Astrocyte (in vitro differentiated cells and primary cell): ENCODE data around the gene SLC9B1.

ENCODE experiments used
- EZH2 ChIP-seq: IDR thresholded peaks from 2 replicates; pipeline ENCODE4 v1.6.1; 2012; ENCODE audit warnings: mild to moderate bottlenecking, low read length, inconsistent platforms; ENCODE audit not compliant: insufficient read depth
- TF ChIP-seq, protein P1 (sequence below): IDR thresholded peaks from 2 replicates; pipeline ENCODE4 v1.5.1; 2011; ENCODE audit warnings: low read depth, mild to moderate bottlenecking, inconsistent platforms, low read length, moderate library complexity; ENCODE audit not compliant: insufficient read depth

GRCh38 chr4:102862016-102862415, 157.5 kb downstream of the SLC9B1 start:
- TF ChIP-seq EZH2: no peak
- TF ChIP-seq, protein P1, sequence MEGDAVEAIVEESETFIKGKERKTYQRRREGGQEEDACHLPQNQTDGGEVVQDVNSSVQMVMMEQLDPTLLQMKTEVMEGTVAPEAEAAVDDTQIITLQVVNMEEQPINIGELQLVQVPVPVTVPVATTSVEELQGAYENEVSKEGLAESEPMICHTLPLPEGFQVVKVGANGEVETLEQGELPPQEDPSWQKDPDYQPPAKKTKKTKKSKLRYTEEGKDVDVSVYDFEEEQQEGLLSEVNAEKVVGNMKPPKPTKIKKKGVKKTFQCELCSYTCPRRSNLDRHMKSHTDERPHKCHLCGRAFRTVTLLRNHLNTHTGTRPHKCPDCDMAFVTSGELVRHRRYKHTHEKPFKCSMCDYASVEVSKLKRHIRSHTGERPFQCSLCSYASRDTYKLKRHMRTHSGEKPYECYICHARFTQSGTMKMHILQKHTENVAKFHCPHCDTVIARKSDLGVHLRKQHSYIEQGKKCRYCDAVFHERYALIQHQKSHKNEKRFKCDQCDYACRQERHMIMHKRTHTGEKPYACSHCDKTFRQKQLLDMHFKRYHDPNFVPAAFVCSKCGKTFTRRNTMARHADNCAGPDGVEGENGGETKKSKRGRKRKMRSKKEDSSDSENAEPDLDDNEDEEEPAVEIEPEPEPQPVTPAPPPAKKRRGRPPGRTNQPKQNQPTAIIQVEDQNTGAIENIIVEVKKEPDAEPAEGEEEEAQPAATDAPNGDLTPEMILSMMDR: no peak
